Endothelial cell of umbilical vein (primary cell): ENCODE data around the gene LCE1A. TPM values are rescaled to one million over a fixed set of nuclear protein-coding genes. Genes with fewer than 3 reads are reported as not detected.

Experiments
- BruUV-seq: library from RNA; stranded (reverse); fragments of 400-500 nt; replicated peaks from 2 replicates; lab custom pipeline; 2021; lab: Mats Ljungman, UMichigan
- CTCF ChIA-PET: fragments of 300-600, 350-600 bp; sonication (Branson Sonifier 250); formaldehyde crosslinking; loops from one replicate; lab custom pipeline; 2021; ENCODE audit warnings: antibody characterized with exemption, inconsistent platforms; lab: Charles Lee
- POLR2A ChIA-PET: fragments of 300-600, 350-600 bp; sonication (Branson Sonifier 250); formaldehyde crosslinking; loops from one replicate; lab custom pipeline; 2021; ENCODE audit warnings: antibody characterized with exemption, inconsistent platforms; lab: Charles Lee
- DNase-seq: peaks from one replicate; pipeline ENCODE4 v3.0.0-alpha.2; 2011; ENCODE audit warnings: low read depth, low spot score
- FAIRE-seq: peaks from 2 replicates; lab custom pipeline; 2011; peaks lifted over from hg19 to GRCh38; lab: Jason Lieb, UNC
- H2AFZ ChIP-seq: 2 replicates; pipeline ENCODE4 v1.6.0; 2012; ENCODE audit warnings: low read depth, low read length, control low read depth, inconsistent platforms
- H3K27ac ChIP-seq: 2 replicates; pipeline ENCODE4 v1.5.1; 2011; ENCODE audit warnings: low read depth, mild to moderate bottlenecking, control low read depth, low read length, moderate library complexity; ENCODE audit not compliant: insufficient read depth
- H3K27me3 ChIP-seq, 2 experiments: 2 replicates each; pipeline versions ENCODE4 v1.6.0 to v1.6.1; 2011; ENCODE audit warnings: low read length in 2 of 2, mixed read lengths in 1 of 2; ENCODE audit not compliant: control insufficient read depth in 2 of 2, insufficient read depth in 2 of 2
- H3K36me3 ChIP-seq, 2 experiments: 2 replicates in 1 of 2; 3 replicates in 1 of 2; pipeline ENCODE4 v1.5.1; 2011; ENCODE audit warnings: low read length in 2 of 2, mild to moderate bottlenecking in 1 of 2, moderate library complexity in 1 of 2; ENCODE audit not compliant: control insufficient read depth in 2 of 2, insufficient read depth in 2 of 2; ENCODE audit errors: extremely low read depth in 1 of 2
- H3K4me1 ChIP-seq: 3 replicates; pipeline ENCODE4 v1.5.1; 2011; ENCODE audit warnings: mild to moderate bottlenecking, low read length; ENCODE audit not compliant: control insufficient read depth, insufficient read depth; ENCODE audit errors: extremely low read depth
- H3K4me2 ChIP-seq: 2 replicates; pipeline ENCODE4 v1.6.1; 2011; ENCODE audit warnings: low read length, control low read depth, mixed read lengths; ENCODE audit not compliant: insufficient read depth
- H3K4me3 ChIP-seq, 3 experiments: fragments of 200-600 bp in 1 of 3; sonication (generic), shearing (Covaris generic) in 1 of 3; replicated peaks in 1 of 3; 2 replicates each; pipeline ENCODE4 v1.5.1; 2011 to 2016; ENCODE audit warnings: control low read depth in 3 of 3, low read length in 3 of 3, mild to moderate bottlenecking in 2 of 3, inconsistent platforms in 1 of 3, low read depth in 1 of 3, moderate library complexity in 1 of 3; ENCODE audit not compliant: insufficient read depth in 1 of 3
- H3K79me2 ChIP-seq: 2 replicates; pipeline ENCODE4 v1.6.0; 2012; ENCODE audit warnings: low read length, inconsistent platforms; ENCODE audit not compliant: control insufficient read depth, insufficient read depth
- H3K9ac ChIP-seq: replicated peaks from 2 replicates; pipeline ENCODE3; 2011; ENCODE audit warnings: low read length, control low read depth; ENCODE audit not compliant: insufficient read depth; ENCODE audit errors: extremely low read depth
- H3K9me1 ChIP-seq: replicated peaks from 3 replicates; pipeline ENCODE4 v1.6.0; 2011; ENCODE audit warnings: mild to moderate bottlenecking, low read length; ENCODE audit not compliant: control insufficient read depth, insufficient read depth; ENCODE audit errors: extremely low read depth
- H3K9me3 ChIP-seq: replicated peaks from 2 replicates; pipeline ENCODE4 v1.5.1; 2012; ENCODE audit warnings: low read length, inconsistent platforms; ENCODE audit not compliant: control insufficient read depth, insufficient read depth
- H4K20me1 ChIP-seq: replicated peaks from 2 replicates; pipeline ENCODE3; 2011; ENCODE audit warnings: mild to moderate bottlenecking, low read length; ENCODE audit not compliant: control insufficient read depth, insufficient read depth; ENCODE audit errors: extremely low read depth
- EZH2 ChIP-seq: IDR thresholded peaks from 2 replicates; pipeline ENCODE4 v1.6.1; 2012; ENCODE audit warnings: borderline replicate concordance, low read depth, mild to moderate bottlenecking, moderate library complexity, low read length, inconsistent platforms; ENCODE audit not compliant: severe bottlenecking
- FOS ChIP-seq: IDR thresholded peaks from 2 replicates; pipeline ENCODE4 v1.6.1; 2011; ENCODE audit warnings: mild to moderate bottlenecking, low read length, moderate library complexity, borderline replicate concordance; ENCODE audit not compliant: insufficient read depth
- GATA2 ChIP-seq: IDR thresholded peaks from 2 replicates; pipeline ENCODE4 v1.7.0; 2011; ENCODE audit warnings: low read depth, mild to moderate bottlenecking, moderate library complexity, mixed read lengths, low read length; ENCODE audit not compliant: insufficient read length, insufficient read depth
- JUN ChIP-seq: IDR thresholded peaks from 2 replicates; pipeline ENCODE4 v1.6.1; 2011; ENCODE audit warnings: borderline replicate concordance, low read depth; ENCODE audit not compliant: insufficient read length, insufficient read depth
- MYC ChIP-seq: IDR thresholded peaks from one replicate; pipeline ENCODE4 v1.6.1; 2011; ENCODE audit warnings: mild to moderate bottlenecking, low read depth, low read length
- POLR2A ChIP-seq: IDR thresholded peaks from 2 replicates; pipeline ENCODE4 v1.6.1; 2012; ENCODE audit warnings: low read depth, mild to moderate bottlenecking, control low read depth, low read length
- POLR2AphosphoS5 ChIP-seq: IDR thresholded peaks from 2 replicates; pipeline ENCODE4 v1.6.1; 2012; ENCODE audit warnings: low read depth, mild to moderate bottlenecking, control low read depth, low read length, moderate library complexity; ENCODE audit not compliant: insufficient read depth
- dilution Hi-C: fragments of 300-500 bp; cut with MboI; formaldehyde crosslinking; loops from one replicate; pipeline ENCODE4 v1.15.0; 2019; ENCODE audit warnings: low sequenced_read_pairs; ENCODE audit not compliant: extremely low pct_ligation_motif_present
- intact Hi-C: fragments of 100-400 bp; cut with micrococcal nuclease; formaldehyde crosslinking; loops from one replicate; pipeline ENCODE4 v1.10.0; 2022
- polyA plus RNA-seq, 4 experiments: library from polyadenylated mRNA; depleted of rRNA in 3 of 4; stranded (reverse) in 3 of 4; unstranded in 1 of 4; fragments of >200 nt; gene quantifications; 2 replicates each; pipeline versions ENCODE4 v1.2.1 to v1.2.3, GENCODE V29; 2011 to 2012; ENCODE audit warnings: missing spikeins in 1 of 4
- total RNA-seq: library from RNA; stranded (reverse); gene quantifications from 2 replicates; pipeline ENCODE4 v1.2.3, GENCODE V29; 2021
- TF ChIP-seq, protein P1 (sequence below), 2 donors: IDR thresholded peaks; 1 replicate in 1 of 2; 2 replicates in 1 of 2; pipeline ENCODE4 v1.5.1; 2011; ENCODE audit warnings: low read length in 2 of 2, mild to moderate bottlenecking in 2 of 2, moderate library complexity in 2 of 2, control low read depth in 1 of 2, inconsistent platforms in 1 of 2, low read depth in 1 of 2; ENCODE audit not compliant: insufficient read depth in 1 of 2; ENCODE audit errors: extremely low read depth in 1 of 2
- TF ChIP-seq, protein P2 (sequence below): IDR thresholded peaks from 2 replicates; pipeline ENCODE4 v1.6.1; 2011; ENCODE audit not compliant: insufficient read depth, insufficient read length

LCE1A gene
- total and polyA plus RNA-seq, 2 donors (not counting 3 experiments of a cell fraction or from before 2014, with no cell fraction given): not detected

DNA sequence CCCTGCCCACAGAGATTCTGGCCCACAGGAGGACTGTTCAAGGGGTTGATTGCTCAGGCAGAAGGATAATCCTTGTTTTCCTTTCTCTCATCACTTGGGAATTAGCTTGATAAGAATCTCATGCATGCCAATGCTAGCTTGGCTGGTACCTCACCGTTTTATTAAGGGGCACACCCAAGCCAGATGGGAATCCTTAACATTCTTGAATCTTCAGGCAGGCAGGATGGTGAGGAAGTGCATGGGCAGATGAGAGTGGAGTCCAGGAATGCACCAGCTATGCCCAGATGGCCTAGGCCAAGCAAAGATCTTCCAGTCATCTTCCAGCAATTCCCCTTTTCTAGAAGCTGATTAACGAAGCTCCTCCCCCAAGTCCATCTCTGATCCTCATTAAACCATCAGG lies 28.4 kb downstream of the LCE1A start:
- Histone ChIP-seq H2AFZ (no peak overlapping the region), H3K4me2 (no peak overlapping the region), H3K27ac (no peak overlapping the region), H3K4me1 (no peaks in the 10 kb centered on the region), H3K79me2 (no peaks in the 10 kb centered on the region), H3K36me3 (no peaks in the 10 kb centered on the region), H3K9me3 (no peaks in the 10 kb centered on the region), H3K4me3 (no peak overlapping the region), H3K9me1 (no peaks in the 10 kb centered on the region), H4K20me1 (no peaks in the 10 kb centered on the region), H3K9ac (no peak overlapping the region), H3K27me3 (no peaks in the 10 kb centered on the region)
- no TSS peak for BruUV-seq
- no peak for TF ChIP-seq FOS
- TF ChIP-seq JUN: no peak
- TF ChIP-seq GATA2: no peak
- TF ChIP-seq MYC: no peak
- no peak for TF ChIP-seq POLR2A
- no peak for TF ChIP-seq EZH2
- TF ChIP-seq, protein P1, sequence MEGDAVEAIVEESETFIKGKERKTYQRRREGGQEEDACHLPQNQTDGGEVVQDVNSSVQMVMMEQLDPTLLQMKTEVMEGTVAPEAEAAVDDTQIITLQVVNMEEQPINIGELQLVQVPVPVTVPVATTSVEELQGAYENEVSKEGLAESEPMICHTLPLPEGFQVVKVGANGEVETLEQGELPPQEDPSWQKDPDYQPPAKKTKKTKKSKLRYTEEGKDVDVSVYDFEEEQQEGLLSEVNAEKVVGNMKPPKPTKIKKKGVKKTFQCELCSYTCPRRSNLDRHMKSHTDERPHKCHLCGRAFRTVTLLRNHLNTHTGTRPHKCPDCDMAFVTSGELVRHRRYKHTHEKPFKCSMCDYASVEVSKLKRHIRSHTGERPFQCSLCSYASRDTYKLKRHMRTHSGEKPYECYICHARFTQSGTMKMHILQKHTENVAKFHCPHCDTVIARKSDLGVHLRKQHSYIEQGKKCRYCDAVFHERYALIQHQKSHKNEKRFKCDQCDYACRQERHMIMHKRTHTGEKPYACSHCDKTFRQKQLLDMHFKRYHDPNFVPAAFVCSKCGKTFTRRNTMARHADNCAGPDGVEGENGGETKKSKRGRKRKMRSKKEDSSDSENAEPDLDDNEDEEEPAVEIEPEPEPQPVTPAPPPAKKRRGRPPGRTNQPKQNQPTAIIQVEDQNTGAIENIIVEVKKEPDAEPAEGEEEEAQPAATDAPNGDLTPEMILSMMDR (IDR thresholded peaks at IDR 0.05; ENCODE audit: extremely low read depth in 1 of 2, insufficient read depth in 1 of 2, low read depth in 1 of 2, low read length in 2 of 2): no peak
- TF ChIP-seq, protein P2, sequence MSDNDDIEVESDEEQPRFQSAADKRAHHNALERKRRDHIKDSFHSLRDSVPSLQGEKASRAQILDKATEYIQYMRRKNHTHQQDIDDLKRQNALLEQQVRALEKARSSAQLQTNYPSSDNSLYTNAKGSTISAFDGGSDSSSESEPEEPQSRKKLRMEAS: no peak
- no peak for TF ChIP-seq POLR2AphosphoS5
- ChIA-PET POLR2A (no interaction called here), CTCF (interaction anchor here (1.1 to 1.8 kb wide), 3 partner anchors 14 to 364 kb away, joined by 3 to 5 read pairs (median 4); no protein-coding TSS in a partner anchor)
- dilution Hi-C loops (no loop called here), intact Hi-C loops (no loop called here)
- no peak for FAIRE-seq
- DNase-seq: no peak
